ENCODE data around the gene VHLL. TPM values are rescaled to one million over a fixed set of nuclear protein-coding genes. Genes with fewer than 3 reads are reported as not detected.
A peak's percentile ranks its signal among the peaks of the same experiment; 100 is the strongest.

Gene VHLL
- total and polyA plus RNA-seq, 4 donors, result 0.67 TPM; not detected in 3

DNA sequence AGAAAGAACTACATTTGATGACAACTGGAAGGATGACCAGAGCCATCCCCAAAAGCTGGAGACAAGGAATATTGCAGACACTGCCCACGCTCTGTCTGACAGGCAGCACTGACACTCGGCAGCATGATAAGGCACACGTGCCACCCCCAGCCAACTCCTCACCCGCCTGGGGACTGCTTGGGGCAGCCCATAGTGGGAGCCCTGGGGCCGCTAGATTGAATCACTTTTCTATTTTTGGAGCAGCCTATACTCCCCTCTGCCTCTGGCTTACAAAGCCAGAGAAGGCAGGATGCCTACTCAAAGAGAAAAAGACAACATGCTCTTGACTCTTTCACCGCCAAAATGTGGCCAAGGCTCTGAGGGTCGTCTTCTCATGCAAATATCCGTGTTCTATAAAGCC is 17.8 kb downstream of the VHLL start:
- TF ChIP-seq RAD21 (IDR thresholded peaks at IDR 0.05), result no peak
- TF ChIP-seq EGR1 (IDR thresholded peaks at IDR 0.05; ENCODE audit: low read depth in 2 of 2), result no peak
- TF ChIP-seq HNF4A (conservative IDR thresholded peaks at IDR 0.05), result no peak
- no peak for TF ChIP-seq HNF4G (IDR thresholded peaks at IDR 0.05)
- WGBS, result 28% methylated on average over 8 of the region's 8 CpGs
- no peaks in the 10 kb centered on the region for H3K9me3 ChIP-seq (ENCODE audit: control insufficient read depth in 4 of 4, low read length in 3 of 4)
- no peak overlapping the region for H3K9ac ChIP-seq (ENCODE audit: low read depth in 1 of 2, low read length in 2 of 2)
- H3K4me1 ChIP-seq (ENCODE audit: control insufficient read depth in 4 of 4, insufficient read depth in 4 of 4, low read length in 3 of 4), result peaks cover 11 to 66% (median 47%) of the 10 kb centered on the region in 4 donors
- peaks cover 4 to 17% (median 11%) of the 10 kb centered on the region in 4 donors for H3K36me3 ChIP-seq (ENCODE audit: control insufficient read depth in 4 of 4, insufficient read depth in 3 of 4, low read depth in 1 of 4, low read length in 3 of 4)
- H3K27ac ChIP-seq (ENCODE audit: low read depth in 1 of 2, low read length in 2 of 2), result peak overlapping the region; percentile 95 to 98
- H3K4me3 ChIP-seq (ENCODE audit: low read depth in 1 of 3, low read length in 3 of 3), result peak overlapping the region; percentile 82 to 99 (median 96)
- no peak for DNase-seq (ENCODE audit: low spot score)
- no peaks in the 10 kb centered on the region for H3K27me3 ChIP-seq (ENCODE audit: control insufficient read depth in 4 of 4, insufficient read depth in 4 of 4, low read length in 3 of 4)

DNA sequence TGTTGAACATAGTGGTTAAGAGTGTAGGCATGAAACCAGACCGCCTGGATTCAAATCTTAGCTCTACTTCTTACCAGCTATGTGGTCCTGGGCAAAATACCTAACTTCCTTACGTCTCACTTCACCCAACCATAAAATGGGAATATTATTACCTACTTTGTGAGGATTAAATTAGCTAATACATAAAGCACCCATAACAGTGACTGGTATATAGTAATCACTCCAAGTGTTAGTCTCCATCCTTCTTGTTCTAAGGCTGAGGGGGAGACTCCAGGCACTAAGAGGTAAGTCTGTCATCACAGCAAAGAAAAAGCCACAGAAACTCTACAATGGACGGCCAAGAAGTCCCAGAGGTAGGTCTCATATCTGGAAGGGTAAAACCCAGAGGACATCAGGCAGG is 19.3 kb downstream of the VHLL start:
- WGBS, result 95% methylated on average over 3 of the region's 3 CpGs
- no peak overlapping the region for H3K4me3 ChIP-seq (ENCODE audit: low read depth in 1 of 3, low read length in 3 of 3)
- H3K36me3 ChIP-seq (ENCODE audit: control insufficient read depth in 4 of 4, insufficient read depth in 3 of 4, low read depth in 1 of 4, low read length in 3 of 4), result peaks cover 4 to 21% (median 15%) of the 10 kb centered on the region in 4 donors
- TF ChIP-seq, protein P1, sequence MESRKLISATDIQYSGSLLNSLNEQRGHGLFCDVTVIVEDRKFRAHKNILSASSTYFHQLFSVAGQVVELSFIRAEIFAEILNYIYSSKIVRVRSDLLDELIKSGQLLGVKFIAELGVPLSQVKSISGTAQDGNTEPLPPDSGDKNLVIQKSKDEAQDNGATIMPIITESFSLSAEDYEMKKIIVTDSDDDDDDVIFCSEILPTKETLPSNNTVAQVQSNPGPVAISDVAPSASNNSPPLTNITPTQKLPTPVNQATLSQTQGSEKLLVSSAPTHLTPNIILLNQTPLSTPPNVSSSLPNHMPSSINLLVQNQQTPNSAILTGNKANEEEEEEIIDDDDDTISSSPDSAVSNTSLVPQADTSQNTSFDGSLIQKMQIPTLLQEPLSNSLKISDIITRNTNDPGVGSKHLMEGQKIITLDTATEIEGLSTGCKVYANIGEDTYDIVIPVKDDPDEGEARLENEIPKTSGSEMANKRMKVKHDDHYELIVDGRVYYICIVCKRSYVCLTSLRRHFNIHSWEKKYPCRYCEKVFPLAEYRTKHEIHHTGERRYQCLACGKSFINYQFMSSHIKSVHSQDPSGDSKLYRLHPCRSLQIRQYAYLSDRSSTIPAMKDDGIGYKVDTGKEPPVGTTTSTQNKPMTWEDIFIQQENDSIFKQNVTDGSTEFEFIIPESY (IDR thresholded peaks at IDR 0.05), result no peak
- no peak for TF ChIP-seq RAD21 (IDR thresholded peaks at IDR 0.05)
- TF ChIP-seq, protein P2, sequence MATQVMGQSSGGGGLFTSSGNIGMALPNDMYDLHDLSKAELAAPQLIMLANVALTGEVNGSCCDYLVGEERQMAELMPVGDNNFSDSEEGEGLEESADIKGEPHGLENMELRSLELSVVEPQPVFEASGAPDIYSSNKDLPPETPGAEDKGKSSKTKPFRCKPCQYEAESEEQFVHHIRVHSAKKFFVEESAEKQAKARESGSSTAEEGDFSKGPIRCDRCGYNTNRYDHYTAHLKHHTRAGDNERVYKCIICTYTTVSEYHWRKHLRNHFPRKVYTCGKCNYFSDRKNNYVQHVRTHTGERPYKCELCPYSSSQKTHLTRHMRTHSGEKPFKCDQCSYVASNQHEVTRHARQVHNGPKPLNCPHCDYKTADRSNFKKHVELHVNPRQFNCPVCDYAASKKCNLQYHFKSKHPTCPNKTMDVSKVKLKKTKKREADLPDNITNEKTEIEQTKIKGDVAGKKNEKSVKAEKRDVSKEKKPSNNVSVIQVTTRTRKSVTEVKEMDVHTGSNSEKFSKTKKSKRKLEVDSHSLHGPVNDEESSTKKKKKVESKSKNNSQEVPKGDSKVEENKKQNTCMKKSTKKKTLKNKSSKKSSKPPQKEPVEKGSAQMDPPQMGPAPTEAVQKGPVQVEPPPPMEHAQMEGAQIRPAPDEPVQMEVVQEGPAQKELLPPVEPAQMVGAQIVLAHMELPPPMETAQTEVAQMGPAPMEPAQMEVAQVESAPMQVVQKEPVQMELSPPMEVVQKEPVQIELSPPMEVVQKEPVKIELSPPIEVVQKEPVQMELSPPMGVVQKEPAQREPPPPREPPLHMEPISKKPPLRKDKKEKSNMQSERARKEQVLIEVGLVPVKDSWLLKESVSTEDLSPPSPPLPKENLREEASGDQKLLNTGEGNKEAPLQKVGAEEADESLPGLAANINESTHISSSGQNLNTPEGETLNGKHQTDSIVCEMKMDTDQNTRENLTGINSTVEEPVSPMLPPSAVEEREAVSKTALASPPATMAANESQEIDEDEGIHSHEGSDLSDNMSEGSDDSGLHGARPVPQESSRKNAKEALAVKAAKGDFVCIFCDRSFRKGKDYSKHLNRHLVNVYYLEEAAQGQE (IDR thresholded peaks at IDR 0.05), result no peak
- TF ChIP-seq NR2F2 (IDR thresholded peaks at IDR 0.05), result no peak
- no peak for TF ChIP-seq TAF1 (conservative IDR thresholded peaks at IDR 0.05)
- TF ChIP-seq GABPA (IDR thresholded peaks at IDR 0.05 in 1 of 2, conservative IDR thresholded peaks at IDR 0.05 in 1 of 2), result no peak
- no peak for TF ChIP-seq SP1 (IDR thresholded peaks at IDR 0.05)
- TF ChIP-seq, protein P3, sequence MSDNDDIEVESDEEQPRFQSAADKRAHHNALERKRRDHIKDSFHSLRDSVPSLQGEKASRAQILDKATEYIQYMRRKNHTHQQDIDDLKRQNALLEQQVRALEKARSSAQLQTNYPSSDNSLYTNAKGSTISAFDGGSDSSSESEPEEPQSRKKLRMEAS (IDR thresholded peaks at IDR 0.05), result no peak
- TF ChIP-seq, protein P4, sequence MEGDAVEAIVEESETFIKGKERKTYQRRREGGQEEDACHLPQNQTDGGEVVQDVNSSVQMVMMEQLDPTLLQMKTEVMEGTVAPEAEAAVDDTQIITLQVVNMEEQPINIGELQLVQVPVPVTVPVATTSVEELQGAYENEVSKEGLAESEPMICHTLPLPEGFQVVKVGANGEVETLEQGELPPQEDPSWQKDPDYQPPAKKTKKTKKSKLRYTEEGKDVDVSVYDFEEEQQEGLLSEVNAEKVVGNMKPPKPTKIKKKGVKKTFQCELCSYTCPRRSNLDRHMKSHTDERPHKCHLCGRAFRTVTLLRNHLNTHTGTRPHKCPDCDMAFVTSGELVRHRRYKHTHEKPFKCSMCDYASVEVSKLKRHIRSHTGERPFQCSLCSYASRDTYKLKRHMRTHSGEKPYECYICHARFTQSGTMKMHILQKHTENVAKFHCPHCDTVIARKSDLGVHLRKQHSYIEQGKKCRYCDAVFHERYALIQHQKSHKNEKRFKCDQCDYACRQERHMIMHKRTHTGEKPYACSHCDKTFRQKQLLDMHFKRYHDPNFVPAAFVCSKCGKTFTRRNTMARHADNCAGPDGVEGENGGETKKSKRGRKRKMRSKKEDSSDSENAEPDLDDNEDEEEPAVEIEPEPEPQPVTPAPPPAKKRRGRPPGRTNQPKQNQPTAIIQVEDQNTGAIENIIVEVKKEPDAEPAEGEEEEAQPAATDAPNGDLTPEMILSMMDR (IDR thresholded peaks at IDR 0.05; ENCODE audit: low read depth, low read length, missing input control), result no peak
- no peak for TF ChIP-seq EGR1 (IDR thresholded peaks at IDR 0.05; ENCODE audit: low read depth in 2 of 2)
- no peak for TF ChIP-seq HNF4G (IDR thresholded peaks at IDR 0.05)
- no peak for TF ChIP-seq JUND (IDR thresholded peaks at IDR 0.05)
- TF ChIP-seq HNF4A (conservative IDR thresholded peaks at IDR 0.05), result no peak
- TF ChIP-seq FOXA1 (IDR thresholded peaks at IDR 0.05), result no peak
- TF ChIP-seq, protein P5, sequence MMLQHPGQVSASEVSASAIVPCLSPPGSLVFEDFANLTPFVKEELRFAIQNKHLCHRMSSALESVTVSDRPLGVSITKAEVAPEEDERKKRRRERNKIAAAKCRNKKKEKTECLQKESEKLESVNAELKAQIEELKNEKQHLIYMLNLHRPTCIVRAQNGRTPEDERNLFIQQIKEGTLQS (IDR thresholded peaks at IDR 0.05), result no peak
- TF ChIP-seq FOXA2 (IDR thresholded peaks at IDR 0.05), result no peak
- TF ChIP-seq YY1 (IDR thresholded peaks at IDR 0.05), result no peak
- no peak for TF ChIP-seq RXRA (IDR thresholded peaks at IDR 0.05)
- no peaks in the 10 kb centered on the region for H3K27me3 ChIP-seq (ENCODE audit: control insufficient read depth in 4 of 4, insufficient read depth in 4 of 4, low read length in 3 of 4)
- H3K9me3 ChIP-seq (ENCODE audit: control insufficient read depth in 4 of 4, low read length in 3 of 4), result no peaks in the 10 kb centered on the region
- DNase-seq (ENCODE audit: low spot score), result no peak
- peaks cover 11 to 76% (median 56%) of the 10 kb centered on the region in 4 donors for H3K4me1 ChIP-seq (ENCODE audit: control insufficient read depth in 4 of 4, insufficient read depth in 4 of 4, low read length in 3 of 4)
- H3K9ac ChIP-seq (ENCODE audit: low read depth in 1 of 2, low read length in 2 of 2), result no peak overlapping the region
- no peak overlapping the region for H3K27ac ChIP-seq (ENCODE audit: low read depth in 1 of 2, low read length in 2 of 2)
